Measurements from ENCODE around the gene CHST10. TPM values are rescaled to one million over a fixed set of nuclear protein-coding genes. Genes with fewer than 3 reads are reported as not detected.

CHST10 gene
- total RNA-seq, 1 experiment from 2014 or later = 11.3 TPM

DNA sequence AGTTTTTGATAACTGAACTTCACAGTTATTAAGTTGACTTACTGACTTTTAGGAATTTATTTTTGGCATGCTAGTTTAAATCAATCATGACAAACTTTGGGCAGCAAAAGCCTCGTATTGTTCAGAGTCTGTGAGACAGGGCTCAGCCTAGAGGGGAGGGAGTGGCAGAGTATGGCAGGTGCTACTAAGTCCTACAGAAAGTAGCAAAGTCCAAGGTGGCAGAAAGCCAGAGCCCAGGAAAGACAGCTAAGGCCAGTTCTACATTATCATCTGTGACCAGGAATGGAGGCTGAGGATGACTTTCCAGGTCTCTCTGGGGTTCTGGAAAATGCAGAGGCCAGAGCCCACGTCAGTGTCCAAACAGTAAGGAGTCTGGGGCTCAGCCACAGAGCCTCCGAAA lies 34.2 kb downstream of the CHST10 start:
- TF ChIP-seq, protein P1, sequence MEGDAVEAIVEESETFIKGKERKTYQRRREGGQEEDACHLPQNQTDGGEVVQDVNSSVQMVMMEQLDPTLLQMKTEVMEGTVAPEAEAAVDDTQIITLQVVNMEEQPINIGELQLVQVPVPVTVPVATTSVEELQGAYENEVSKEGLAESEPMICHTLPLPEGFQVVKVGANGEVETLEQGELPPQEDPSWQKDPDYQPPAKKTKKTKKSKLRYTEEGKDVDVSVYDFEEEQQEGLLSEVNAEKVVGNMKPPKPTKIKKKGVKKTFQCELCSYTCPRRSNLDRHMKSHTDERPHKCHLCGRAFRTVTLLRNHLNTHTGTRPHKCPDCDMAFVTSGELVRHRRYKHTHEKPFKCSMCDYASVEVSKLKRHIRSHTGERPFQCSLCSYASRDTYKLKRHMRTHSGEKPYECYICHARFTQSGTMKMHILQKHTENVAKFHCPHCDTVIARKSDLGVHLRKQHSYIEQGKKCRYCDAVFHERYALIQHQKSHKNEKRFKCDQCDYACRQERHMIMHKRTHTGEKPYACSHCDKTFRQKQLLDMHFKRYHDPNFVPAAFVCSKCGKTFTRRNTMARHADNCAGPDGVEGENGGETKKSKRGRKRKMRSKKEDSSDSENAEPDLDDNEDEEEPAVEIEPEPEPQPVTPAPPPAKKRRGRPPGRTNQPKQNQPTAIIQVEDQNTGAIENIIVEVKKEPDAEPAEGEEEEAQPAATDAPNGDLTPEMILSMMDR (conservative IDR thresholded peaks at IDR 0.05; ENCODE audit: low read depth, low read length) = no peak
- TF ChIP-seq EZH2 (IDR thresholded peaks at IDR 0.05; ENCODE audit: borderline replicate concordance, low read depth, low read length, poor library complexity, severe bottlenecking) = no peak
- CTCF ChIA-PET = interaction anchor here (2.2 kb wide), 1 partner anchor 121 kb away, joined by 7 read pairs; no protein-coding TSS in a partner anchor
- DNase-seq (ENCODE audit: low spot score) = no peak
- H3K27ac ChIP-seq (ENCODE audit: low read depth, low read length, poor library complexity, severe bottlenecking) = no peak overlapping the region
- BruUV-seq (replicated peaks) = no TSS peak
- H3K9me3 ChIP-seq (ENCODE audit: low read depth, low read length, poor library complexity, severe bottlenecking) = no peaks in the 10 kb centered on the region
- POLR2A ChIA-PET (ENCODE audit: low non-redundant PET) = no interaction called here
- intact Hi-C loops (cut with micrococcal nuclease; ENCODE audit: unreplicated experiment) = loop anchor here (5.0 kb wide), 1 partner anchor 821 kb away; no protein-coding TSS in a partner anchor
- H3K27me3 ChIP-seq (replicated peaks; ENCODE audit: insufficient read depth, low read depth, low read length, poor library complexity) = no peaks in the 10 kb centered on the region
- H3K4me1 ChIP-seq (ENCODE audit: insufficient read depth, low read length, poor library complexity, severe bottlenecking) = no peaks in the 10 kb centered on the region
- H3K4me3 ChIP-seq (ENCODE audit: low read depth, low read length, poor library complexity, severe bottlenecking) = no peak overlapping the region
- H3K36me3 ChIP-seq (ENCODE audit: insufficient read depth, low read length, poor library complexity, severe bottlenecking) = no peaks in the 10 kb centered on the region

DNA sequence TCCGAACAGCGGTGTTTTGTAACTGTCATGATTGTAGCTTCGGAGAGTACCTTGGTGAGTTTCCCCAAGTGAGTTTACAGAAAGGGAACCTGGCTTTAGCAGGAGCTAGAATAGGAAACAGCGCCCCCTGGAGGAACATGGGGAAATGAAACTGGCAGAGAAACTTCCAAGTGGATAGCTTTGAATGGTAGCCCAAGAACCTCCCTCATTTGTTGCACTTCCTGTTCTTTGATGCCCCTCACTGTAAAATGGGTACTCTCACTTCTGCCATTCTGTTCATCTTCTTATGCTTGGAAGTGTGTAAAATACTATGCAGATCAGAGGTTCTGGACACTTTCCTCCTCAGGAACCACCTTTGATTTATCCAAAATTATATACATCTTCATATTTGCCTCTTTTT lies 36.2 kb downstream of the CHST10 start:
- BruUV-seq (replicated peaks) = no TSS peak
- Histone ChIP-seq H3K9me3 (ENCODE audit: low read depth, low read length, poor library complexity, severe bottlenecking) (no peaks in the 10 kb centered on the region), H3K36me3 (ENCODE audit: insufficient read depth, low read length, poor library complexity, severe bottlenecking) (no peaks in the 10 kb centered on the region), H3K27me3 (replicated peaks; ENCODE audit: insufficient read depth, low read depth, low read length, poor library complexity) (no peaks in the 10 kb centered on the region), H3K4me1 (ENCODE audit: insufficient read depth, low read length, poor library complexity, severe bottlenecking) (no peaks in the 10 kb centered on the region), H3K27ac (ENCODE audit: low read depth, low read length, poor library complexity, severe bottlenecking) (no peak overlapping the region), H3K4me3 (ENCODE audit: low read depth, low read length, poor library complexity, severe bottlenecking) (no peak overlapping the region)
- CTCF ChIA-PET = interaction anchor here (0.5 to 1.9 kb wide), 4 partner anchors 33 to 134 kb away, joined by 4 to 76 read pairs (median 4); no protein-coding TSS in a partner anchor
- POLR2A ChIA-PET (ENCODE audit: low non-redundant PET) = no interaction called here
- peak; percentile 86 for DNase-seq (ENCODE audit: low spot score)
- no peak for TF ChIP-seq EZH2 (IDR thresholded peaks at IDR 0.05; ENCODE audit: borderline replicate concordance, low read depth, low read length, poor library complexity, severe bottlenecking)
- TF ChIP-seq, protein P1 (conservative IDR thresholded peaks at IDR 0.05; ENCODE audit: low read depth, low read length) = peak; percentile 92
- intact Hi-C loops (cut with micrococcal nuclease; ENCODE audit: unreplicated experiment) = loop anchor here (1.0 to 5.0 kb wide), 2 partner anchors 119 to 819 kb away; no protein-coding TSS in a partner anchor

- ChIA-PET CTCF (interaction anchor here (0.5 to 1.9 kb wide), 4 partner anchors 34 to 133 kb away, joined by 4 to 76 read pairs (median 4); no protein-coding TSS in a partner anchor), POLR2A (ENCODE audit: low non-redundant PET) (no interaction called here)
- no peaks in the 10 kb centered on the region for H3K4me1 ChIP-seq (ENCODE audit: insufficient read depth, low read length, poor library complexity, severe bottlenecking)
- no peaks in the 10 kb centered on the region for H3K36me3 ChIP-seq (ENCODE audit: insufficient read depth, low read length, poor library complexity, severe bottlenecking)
- TF ChIP-seq, protein P1 (conservative IDR thresholded peaks at IDR 0.05; ENCODE audit: low read depth, low read length) = no peak
- no peak for TF ChIP-seq EZH2 (IDR thresholded peaks at IDR 0.05; ENCODE audit: borderline replicate concordance, low read depth, low read length, poor library complexity, severe bottlenecking)
- no peak for DNase-seq (ENCODE audit: low spot score)
- intact Hi-C loops (cut with micrococcal nuclease; ENCODE audit: unreplicated experiment) = loop anchor here (1.0 to 5.0 kb wide), 2 partner anchors 118 to 818 kb away; no protein-coding TSS in a partner anchor
- H3K27ac ChIP-seq (ENCODE audit: low read depth, low read length, poor library complexity, severe bottlenecking) = no peak overlapping the region
- no peaks in the 10 kb centered on the region for H3K27me3 ChIP-seq (replicated peaks; ENCODE audit: insufficient read depth, low read depth, low read length, poor library complexity)
- H3K9me3 ChIP-seq (ENCODE audit: low read depth, low read length, poor library complexity, severe bottlenecking) = no peaks in the 10 kb centered on the region
- H3K4me3 ChIP-seq (ENCODE audit: low read depth, low read length, poor library complexity, severe bottlenecking) = no peak overlapping the region
- BruUV-seq (replicated peaks) = no TSS peak
Observed at GRCh38 chr2:100380681-100381080, 36.8 kb downstream of the CHST10 start.
